Endometrial microvascular endothelial cells (primary cell): ENCODE results near the gene SH3RF3. TPM values are rescaled to one million over a fixed set of nuclear protein-coding genes. Genes with fewer than 3 reads are reported as not detected.

Experiments
- in situ Hi-C: cut with HindIII; loops from 2 replicates; pipeline ENCODE4 v1.10.0; 2017; ENCODE audit warnings: low sequenced_read_pairs, low pct_unique_long_range_greater_than_20kb; ENCODE audit errors: inconsistent ontology term
- total RNA-seq: library from RNA; depleted of rRNA; stranded (reverse); fragments of >200 nt; gene quantifications from one replicate; pipeline ENCODE4 v1.2.3, GENCODE V29; 2015; ENCODE audit errors: inconsistent ontology term

The SH3RF3 gene
- total RNA-seq, 1 donor from 2014 or later = 11.7 TPM

GRCh38 chr2:109193807-109194619 lies 65.0 kb downstream of the SH3RF3 start:
- in situ Hi-C loops = no loop called here

GRCh38 chr2:109194620-109194937 lies 65.6 kb downstream of the SH3RF3 start:
- in situ Hi-C loops = no loop called here

- in situ Hi-C loops = no loop called here
Measured at GRCh38 chr2:109195193-109196045, 66.4 kb downstream of the SH3RF3 start.

- in situ Hi-C loops = no loop called here
Measured at GRCh38 chr2:109196081-109196875, 67.3 kb downstream of the SH3RF3 start.

- in situ Hi-C loops = no loop called here
Measured at GRCh38 chr2:109197491-109198418, 68.8 kb downstream of the SH3RF3 start.

DNA sequence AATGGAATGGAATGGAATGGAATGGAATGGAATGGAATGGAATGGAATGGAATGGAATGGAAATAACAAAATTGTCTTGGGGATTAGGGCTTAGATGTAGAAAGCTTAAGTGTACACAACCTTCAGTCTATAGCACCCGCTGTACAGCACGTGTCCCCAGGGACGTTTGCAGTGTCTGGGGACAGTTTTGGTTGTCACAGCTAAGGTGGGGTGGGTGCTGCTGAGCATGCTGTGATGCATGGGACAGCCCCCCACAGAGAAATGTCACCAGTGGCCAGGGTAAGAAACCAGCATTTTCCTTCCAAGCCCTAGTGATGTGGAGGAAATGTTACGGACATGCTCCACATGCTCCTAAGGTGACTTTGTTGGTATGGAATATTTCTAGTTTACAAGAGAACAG lies 70.8 kb downstream of the SH3RF3 start:
- in situ Hi-C loops = no loop called here

DNA sequence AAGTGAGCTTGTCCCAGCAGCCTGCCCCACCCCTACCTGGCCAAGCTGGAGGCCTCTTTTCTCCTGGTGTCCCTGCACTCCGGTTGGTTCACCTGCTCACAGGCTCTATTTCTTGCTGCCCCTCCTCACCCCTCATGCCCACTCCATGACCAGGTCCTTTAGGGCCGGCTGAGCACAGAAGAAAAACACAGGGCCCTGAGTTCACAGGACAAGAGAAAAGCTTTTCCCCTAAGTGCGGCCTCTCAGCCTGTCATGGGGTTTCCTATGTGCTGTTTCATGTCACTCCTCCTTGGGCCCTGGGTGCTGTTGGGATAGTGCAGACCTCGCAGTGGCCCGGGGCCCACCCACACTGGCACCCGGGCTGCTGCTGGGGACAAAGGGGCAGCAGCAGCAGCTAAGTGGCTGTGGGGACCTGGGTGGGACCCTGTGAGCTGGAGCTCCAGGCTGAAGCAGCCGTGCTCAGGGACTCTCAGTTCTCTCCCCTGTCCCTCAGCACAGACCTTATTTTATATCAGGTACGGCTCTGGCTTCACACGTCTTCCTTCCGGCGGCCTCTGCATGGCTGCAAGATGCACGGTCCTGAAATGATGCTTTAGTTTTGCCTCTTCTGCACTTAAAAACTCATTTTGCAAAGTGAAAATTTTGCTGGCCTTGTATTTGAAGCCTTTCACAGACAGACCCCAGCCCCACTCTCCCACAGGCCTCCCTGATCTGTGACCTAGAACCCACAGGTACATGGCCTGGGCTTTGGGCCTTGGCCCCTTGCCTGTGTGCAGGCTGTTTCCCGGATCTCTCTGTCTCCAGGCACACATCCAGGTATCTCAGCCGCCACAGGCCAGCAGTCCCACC lies 71.8 kb downstream of the SH3RF3 start:
- in situ Hi-C loops = no loop called here

DNA sequence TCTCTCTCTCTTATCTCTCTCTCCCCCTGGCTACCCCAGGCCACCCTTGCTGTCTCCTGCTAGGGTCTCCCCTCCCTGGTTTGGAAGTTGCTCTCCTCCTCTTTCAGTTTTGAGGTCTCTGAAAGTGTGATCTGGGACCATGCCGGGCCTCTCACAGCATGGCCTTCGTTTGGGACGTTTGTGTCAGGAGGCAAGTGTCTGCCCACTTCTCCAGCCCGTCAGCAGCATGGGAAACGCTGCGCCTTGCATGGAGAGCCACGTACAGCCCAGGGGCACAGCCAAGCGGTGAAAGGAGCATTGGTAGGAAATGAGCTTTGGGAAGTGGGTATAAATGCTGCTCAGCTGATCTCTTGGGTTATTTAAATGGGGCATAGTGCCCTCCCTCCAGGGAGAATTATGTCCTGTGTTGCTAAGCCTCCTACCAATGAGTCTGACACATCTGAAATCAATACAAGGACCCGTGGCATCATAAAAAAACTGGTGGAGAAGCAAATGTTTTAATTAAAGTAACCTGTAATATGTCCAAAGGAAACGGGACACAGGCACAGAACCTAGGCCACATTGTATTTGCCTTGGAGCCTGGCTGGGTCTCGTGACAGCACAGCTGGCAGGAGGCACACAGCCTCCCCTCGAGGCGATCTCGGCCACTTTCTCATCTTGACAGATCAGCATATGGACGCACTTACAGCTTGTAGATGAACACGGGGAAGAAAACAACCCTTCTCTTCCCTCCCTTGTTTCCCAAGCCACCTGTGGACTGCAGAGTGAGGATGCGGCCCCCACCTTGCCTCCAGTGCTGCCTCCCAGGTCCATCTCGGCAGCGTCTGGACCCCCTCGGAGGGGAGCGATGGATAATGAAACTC lies 72.7 kb downstream of the SH3RF3 start:
- in situ Hi-C loops = no loop called here

DNA sequence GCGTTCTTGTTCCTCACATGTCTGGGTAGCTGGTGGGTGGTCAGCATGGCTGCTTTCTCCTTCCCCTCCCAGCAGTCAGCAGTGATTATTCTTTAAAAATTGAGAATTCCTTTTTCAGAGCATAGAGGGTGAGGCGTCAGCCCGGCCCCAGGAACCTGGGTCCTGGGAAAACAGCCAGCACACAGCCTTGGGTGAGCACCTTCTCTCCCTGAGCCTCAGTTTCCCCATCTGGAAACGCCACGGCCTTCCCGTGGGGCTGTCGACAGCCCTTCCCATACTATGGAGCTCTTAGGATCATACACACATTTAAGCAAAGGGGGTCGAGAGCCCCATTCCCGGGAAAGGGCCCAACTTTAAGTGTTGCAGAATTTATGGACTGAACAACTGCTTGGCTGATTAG lies 73.5 kb downstream of the SH3RF3 start:
- in situ Hi-C loops = no loop called here

GRCh38 chr2:109203246-109204011 lies 74.4 kb downstream of the SH3RF3 start:
- in situ Hi-C loops = no loop called here

- in situ Hi-C loops = no loop called here
Measured at GRCh38 chr2:109204412-109204811, 75.4 kb downstream of the SH3RF3 start.

DNA sequence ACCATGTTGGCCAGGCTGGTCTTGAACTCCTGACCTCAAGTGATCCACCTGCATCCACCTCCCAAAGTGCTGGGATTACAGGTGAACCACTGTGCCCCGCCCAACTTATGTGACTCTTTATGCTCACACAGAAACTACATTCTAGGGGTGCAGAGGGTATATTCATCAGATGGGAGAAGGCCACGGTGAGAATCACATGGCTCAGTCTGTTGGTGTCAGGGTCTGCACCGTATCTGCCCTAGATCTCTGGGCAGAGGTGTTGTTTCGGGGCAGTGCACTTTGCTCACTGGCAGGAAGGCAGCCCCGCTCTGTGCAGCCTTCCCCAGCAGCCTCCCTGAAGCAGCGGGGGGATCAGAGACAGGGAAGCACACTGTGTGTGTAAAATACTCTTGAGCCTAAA lies 76.4 kb downstream of the SH3RF3 start:
- in situ Hi-C loops = no loop called here

DNA sequence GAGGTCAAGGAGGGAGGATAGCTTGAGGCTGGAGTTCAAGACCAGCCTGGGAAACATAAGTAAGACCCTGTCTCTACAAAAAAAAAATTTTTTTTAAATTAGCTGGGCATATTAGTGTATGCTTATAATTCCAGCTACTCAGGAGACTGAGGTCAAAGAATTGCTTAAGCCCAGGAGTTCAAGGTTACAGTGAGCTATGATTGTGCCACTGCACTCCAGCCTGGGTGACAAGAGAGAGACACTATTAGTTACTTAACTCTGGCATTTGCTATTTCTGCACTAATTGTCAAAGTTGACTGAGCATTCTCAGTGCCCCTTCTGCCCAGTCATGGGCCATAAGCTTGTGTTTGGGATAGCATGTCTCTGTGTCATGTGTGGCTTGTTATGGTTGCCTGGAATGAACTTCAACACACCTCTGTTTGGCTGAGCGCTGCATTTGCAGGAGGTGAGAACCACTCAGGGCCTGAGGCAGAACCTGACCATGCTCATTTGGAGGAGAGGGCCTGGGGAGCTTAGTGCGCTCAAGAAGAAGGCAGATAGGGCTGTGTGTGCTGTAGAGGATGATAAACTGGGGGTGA lies 77.7 kb downstream of the SH3RF3 start:
- in situ Hi-C loops = no loop called here

DNA sequence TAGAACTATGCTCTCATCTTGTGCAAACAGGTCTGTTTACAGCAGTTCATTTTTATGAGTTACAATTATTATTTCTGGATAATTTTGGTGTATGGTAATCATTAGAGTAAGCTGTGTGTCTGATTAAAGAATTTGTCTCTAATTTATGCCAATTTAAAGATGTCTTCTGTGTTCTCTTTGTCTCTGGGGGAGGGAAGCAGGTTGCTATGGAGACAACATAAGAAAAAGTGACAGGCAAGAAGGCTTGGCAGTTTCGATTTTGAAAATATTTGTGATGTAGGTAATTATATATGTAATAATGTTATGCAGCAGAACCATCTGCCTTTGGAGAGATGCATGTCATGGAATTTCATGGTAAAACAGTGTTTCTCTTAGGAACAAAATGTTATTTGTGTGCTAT lies 78.2 kb downstream of the SH3RF3 start:
- in situ Hi-C loops = no loop called here

DNA sequence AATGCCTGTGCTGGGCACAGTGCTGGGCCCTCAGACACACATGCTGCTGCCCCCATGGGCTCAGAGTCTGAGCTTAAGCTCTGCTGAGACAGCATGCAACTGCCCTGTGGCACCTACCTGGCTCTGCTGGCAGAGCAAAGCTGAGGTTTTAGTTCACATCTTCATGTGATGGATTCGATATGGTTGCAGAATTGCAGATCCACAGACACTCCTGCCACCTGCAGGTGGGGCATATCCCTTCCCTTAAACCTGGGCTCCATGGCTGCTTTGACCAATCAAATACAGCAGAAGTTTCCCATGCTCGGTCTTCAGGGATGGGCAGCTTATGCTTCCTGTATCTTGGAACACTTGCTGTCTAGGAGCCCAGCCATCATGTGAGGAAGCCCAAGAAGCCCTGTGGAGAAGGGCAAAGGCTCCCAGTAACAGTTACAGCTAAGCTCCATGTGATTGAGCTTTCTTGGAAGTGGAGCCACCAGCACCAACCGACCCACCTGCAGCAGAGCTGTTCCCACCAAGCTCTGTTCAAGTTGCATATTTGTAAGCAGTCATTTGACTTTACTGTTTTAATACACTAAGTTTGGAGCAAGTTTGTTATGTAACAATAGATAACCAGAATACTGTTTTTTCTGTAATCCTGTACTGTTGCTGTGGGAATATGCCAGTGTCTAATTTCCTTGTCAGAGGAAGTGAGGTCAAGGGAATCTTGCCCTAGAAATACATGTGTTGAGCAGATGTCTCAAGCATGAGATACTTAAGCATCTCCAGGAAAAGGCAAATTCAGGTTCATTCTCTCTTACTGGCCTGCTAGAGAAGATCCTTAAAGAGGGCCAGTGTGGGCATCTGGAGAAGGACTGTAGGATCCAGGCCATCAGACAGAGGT lies 79.3 kb downstream of the SH3RF3 start:
- in situ Hi-C loops = no loop called here
